Hematopoietic multipotent progenitor cell treated with erythropoietin and hydrocortisone succinate and interleukin-3 and kit ligand, for 6 days (in vitro differentiated cells): ENCODE results near the gene ZNF197.
"Not testable (repeated sequence)": the region's sequence is repeated elsewhere in the genome, so short reads cannot be mapped to it uniquely, and the experiment has no call there.

Source experiments
- DNase-seq: peaks from one replicate; pipeline ENCODE4 v3.0.0-alpha.2; 2015

The ZNF197 gene

DNA sequence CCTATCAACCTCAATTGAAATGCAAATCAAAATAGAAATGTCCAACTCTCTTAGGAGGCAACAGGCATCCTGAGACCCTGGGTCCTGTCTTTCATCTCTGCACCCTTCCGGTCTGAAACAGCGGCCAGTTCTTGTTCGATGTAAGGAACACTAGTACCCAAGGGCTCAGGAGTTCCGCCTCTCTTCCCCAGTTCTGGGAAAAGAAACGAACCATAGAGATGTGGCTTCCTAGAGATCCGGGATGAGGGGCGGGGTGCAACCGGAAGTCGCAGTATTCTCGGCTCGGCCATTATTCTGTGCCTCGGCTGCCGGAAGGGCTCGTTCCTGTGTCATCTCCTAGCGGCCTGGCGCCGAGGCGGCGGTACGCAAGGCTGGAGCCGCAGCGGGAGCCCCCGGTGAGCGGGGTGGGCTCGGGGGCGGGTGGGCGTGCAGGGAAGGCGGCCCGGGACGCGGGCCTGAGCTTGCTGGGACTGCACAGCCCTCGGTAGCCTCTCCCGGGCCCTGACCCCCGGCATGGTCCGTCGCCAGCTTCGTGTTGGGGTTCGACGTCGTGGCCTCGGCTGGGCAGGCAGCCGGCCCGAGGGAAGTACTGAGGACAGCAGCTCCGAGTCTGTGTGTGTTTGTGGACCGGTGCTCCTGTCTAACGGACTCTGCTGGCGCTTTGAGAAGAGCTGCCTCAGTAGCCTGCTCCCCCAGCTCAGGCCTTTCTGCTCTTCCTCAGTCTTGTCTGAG, at the start of gene ZNF197:
TSS of gene ZNF197 (plus strand) at position 288 of the 732 bp plus-strand sequence. CDS start 4,119 bp downstream, outside the sequence.
- peak; percentile 91 for DNase-seq

DNA sequence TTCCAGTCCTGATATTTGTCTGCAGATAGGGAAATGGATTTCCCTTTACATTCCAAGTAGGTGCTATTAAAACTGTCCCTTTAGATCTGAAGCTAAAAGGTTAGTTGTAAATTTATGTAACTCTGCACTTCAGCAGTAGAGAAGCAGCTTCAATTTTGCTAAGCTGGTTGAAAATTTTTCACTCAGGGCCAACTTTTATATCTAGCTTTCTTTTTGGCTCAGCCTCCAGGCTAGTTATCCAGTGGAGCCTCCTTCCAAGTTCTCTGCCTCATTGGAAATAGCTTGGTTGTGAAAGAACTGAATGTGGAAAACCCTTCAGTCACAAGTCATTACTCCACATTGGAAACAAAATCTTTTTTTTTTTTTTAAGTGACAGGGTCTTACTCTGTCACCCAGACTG, 48.2 kb upstream of the ZNF197 start:
- no peak for DNase-seq

DNA sequence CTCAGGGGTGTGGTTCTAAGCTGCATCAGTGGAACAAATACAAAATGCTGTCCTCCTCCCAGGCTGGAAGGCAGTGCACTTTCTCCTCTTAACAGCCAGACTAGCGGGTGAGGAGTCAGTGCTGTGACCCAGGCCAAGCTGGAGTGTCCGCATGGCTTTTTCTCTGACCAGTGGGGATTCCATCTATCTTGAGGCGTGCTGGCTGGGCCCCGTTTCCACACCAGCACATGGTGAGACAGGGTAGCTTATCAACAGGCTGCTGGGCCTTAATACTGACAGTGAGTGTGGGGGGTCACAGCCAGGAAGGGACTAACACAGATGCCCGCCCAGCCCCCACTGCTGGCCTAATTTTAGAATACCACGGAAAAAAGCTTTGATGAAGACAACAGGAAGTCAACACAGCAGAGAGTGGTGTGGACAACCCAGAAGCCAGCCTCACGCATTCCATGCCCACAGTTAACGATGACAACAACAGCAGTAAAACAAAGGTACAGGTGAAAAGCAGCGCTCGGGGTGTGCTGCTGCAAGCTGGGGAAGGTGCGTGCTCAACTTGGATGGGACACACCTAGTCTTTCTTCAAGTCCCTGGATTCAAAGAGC, 47.4 kb upstream of the ZNF197 start:
- not testable (repeated sequence) for DNase-seq

DNA sequence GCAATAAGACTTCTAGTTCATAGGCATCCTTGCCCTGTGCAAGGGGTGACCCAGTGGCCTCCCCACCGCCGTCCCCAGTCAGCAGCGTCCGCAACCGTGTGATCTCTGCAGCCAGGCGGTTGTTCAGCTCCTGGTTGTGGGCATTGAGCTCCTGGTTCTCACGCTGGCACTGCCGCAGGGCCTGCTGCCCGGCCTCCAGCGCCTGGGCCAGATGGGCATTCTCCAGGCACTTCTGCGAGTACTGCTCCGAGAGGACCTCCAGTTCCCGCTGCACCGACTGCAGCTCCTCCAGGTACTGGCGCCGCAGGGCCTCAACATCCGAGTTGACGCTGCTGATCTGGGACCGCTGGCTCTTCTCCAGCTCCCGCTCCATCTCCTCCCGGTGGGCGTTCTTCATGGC, 46.5 kb upstream of the ZNF197 start:
- not testable (repeated sequence) for DNase-seq

DNA sequence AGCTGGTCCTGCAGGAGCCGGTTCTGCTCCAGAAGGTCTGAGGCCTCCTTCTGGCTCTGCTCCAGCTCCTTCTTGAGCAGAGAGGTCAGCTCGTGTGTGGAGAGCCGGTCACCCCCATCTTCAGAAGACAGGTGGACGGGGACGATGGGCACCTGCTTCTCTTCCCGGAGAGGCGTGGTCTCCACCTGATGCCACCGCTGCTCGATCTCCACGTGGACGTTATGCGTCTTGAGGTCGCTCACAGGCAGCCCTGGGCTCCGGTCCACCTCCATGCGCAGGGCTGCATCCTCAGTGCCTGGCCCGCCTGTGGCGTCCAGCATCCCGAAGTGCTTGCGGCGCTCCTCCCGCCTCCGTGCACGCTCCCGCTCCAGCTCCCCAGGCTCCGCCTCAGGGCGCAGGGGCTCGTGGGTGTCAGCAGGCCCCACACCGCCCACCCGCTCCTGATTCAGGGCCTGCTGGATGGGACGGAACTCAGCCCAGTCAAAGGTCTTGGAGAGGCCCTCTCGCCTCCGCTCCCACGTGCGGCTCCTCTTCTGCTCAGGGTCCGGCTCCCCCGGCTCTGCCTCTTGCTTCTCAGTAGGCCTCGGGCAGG, 45.8 kb upstream of the ZNF197 start:
- not testable (repeated sequence) for DNase-seq

DNA sequence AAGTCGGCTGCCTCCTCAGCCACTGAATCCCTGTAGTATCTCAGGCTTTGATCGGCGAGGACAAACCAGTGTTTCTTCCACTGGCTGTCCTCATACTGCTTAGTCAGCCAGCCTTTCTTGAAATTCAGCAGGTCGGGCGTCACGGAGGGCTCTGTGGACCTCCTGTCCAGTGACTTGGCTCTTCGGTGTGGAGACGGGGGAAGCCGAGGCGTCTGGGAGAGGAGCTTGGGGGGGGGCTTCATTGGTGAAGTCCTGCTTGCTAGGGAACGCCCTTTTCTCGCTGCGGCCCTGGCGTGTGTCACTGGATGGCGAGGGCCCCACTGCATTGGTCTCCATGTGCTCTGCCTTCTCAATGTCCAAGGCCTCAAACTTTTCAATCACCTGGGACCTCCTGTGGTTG, 45.1 kb upstream of the ZNF197 start:
- not testable (repeated sequence) for DNase-seq

DNA sequence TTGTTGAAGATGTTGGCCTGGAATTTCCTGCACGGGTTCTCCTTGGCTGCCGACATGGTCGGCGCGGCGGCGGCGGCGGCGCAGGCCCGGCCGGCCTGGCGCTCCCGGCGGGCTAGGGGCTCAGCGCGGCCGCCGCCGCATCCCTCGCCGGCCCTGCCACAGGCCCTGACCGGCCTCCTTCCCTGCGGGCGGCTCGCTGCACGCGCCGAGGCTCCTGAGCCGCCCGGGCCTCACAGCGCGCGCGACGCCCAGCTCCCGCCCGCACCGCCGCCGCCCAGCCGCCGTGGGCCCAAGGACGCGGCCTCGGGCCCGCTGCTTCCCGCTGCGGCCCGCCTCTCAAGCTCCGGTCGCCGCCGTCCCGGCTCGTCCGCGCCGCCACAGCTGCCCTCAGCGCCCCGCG, 43.9 kb upstream of the ZNF197 start:
- DNase-seq, result not testable (repeated sequence)

DNA sequence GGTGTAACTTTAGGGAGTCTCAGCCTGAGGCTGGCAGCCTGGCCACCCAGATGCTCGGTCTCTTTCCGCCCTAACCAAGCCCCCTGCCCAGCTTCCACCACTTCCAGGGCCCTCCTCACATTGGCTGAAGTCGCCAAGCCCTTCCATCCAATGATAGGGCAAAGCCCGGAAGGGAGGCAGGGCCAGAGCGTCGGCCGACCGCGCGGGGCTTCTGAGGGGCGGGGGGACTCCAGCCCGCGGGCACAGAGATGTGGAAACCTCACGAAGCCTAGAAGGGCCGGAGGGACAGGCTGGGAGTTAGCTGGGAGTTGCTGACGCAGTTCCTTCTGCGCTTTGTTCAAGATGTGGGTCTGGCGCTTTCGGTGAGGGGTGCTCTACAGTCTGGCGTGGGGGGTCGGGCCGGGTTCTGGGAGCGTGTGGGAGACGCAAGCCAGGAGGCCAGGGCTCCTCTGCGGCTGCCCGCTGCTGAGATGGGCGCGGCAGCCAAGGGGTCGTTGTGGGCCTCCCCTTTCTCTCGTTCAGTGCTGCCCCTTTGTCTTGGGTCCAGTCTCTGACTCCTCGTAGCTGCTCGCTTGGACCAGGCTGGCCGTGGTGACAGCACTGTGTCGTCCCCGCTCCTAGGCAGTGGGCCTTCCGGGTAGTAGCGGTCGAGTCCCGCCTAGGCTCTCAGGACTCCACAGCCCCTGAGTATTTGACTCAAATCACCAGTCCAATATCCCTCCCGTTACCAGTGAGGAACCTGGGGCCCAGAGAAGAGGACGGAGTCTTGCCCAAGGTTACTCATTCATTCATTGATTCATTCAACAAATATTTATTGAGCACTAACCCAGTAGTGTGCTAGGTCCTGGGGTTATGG, 40.0 kb upstream of the ZNF197 start, which contains the start of gene ZNF660:
TSS of gene ZNF660 (plus strand) at position 319 of the 856 bp plus-strand sequence. CDS start 9,230 bp downstream, outside the sequence.
- DNase-seq, result peak; percentile 56

DNA sequence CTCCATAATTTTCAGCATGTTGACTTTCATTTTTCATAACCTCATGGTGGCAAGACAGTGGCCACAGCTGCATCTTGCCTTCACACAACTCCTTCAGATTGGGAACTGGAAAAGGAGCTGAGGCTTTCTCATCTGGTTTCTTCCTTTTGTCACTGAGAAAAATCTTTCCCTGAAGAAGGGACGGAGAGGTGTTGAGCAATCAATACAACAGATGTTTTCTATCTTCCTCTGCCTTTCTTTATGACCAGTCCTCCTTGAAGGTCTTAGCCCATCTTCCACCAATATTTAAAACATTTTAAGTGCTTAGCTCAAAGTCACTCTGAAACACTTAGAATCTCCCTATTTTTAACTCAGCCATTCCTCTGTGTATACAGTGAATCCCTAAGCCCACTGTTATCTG, 28.2 kb upstream of the ZNF197 start:
- no peak for DNase-seq

DNA sequence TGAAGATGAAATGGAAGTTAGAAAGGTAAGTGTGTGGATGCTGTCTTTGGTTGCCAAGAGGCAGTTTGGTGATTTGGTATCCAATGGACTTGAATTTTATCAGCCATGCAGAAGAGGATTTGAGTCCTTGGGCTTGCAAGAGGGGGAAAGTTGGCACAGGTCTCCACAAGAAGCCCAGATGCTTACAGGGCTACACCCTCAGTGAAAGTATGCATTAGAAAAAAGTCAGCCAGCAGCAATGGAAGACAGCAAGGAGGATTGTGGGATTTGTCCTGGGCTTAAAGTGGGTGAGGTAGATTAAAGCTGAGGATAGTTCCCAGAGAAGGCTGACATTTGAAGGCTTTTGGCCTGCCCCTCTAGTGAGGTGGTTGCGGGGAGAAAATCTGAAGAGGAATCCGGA, 23.1 kb upstream of the ZNF197 start:
- DNase-seq, result no peak

DNA sequence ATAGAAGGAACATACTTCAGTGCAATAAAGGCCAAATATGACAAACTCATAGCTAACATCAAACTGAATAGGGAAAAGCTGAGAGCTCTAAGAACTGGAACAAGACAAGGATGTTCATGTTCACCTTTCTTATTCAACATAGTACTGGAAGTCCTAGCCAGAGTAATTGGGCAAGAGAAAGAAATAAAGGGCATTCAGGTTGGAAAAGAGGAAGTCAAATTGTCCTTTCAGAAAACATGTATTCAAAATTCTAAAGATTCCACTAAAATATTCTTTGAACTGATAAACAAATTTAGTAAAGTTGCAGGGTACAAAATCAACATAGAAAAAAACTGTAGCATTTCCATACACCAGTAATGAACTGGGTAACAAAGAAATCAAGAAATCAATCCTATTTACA, 12.2 kb upstream of the ZNF197 start:
- DNase-seq, result no peak

DNA sequence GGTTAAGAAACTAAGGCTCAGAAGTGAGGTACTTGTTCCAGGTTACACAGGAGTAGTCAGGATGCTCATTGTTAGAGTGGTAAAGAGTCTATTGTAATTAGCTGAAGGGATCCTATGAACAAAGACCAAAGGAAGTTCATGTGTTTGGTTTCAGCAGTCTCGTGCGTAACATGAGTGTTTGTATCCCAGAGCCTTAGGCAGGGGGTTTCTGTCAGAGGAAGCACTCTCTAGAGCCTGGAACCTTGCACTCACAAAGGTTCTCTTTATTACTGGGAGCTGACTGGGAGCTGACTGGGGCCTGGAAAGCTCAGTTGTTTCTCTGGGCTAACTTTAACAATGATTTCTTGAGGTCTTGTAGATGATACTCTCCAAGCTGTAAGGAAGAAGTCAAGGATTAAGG, 3.9 kb downstream of the ZNF197 start:
- DNase-seq, result no peak

DNA sequence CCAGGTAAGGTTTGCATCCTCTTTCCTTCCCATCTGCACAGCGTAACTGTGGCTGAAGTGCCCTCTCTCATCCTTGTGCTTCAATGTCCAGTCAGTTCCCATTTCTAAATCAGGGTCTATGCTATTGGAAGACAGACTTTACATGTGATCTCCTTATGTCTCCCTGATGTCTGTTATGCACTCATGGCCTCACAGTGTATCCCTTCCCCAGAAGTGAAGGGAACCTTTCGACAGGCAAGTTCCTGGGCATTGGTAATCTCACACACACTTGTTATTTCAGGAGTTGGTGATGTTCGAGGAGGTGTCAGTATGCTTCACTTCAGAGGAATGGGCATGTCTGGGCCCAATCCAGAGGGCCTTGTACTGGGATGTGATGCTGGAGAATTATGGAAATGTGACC, 7.4 kb downstream of the ZNF197 start:
- DNase-seq, result no peak

DNA sequence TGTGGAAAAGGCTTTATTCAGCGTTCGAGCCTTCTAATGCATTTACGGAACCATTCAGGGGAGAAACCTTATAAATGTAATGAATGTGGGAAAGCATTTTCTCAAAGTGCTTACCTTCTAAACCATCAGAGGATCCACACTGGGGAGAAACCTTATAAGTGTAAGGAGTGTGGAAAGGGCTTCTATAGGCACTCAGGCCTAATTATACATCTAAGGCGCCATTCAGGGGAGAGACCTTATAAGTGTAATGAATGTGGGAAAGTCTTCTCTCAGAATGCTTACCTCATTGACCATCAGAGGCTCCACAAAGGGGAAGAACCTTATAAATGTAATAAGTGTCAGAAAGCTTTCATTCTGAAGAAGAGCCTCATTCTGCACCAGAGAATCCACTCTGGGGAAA, 17.5 kb downstream of the ZNF197 start:
- no peak for DNase-seq

DNA sequence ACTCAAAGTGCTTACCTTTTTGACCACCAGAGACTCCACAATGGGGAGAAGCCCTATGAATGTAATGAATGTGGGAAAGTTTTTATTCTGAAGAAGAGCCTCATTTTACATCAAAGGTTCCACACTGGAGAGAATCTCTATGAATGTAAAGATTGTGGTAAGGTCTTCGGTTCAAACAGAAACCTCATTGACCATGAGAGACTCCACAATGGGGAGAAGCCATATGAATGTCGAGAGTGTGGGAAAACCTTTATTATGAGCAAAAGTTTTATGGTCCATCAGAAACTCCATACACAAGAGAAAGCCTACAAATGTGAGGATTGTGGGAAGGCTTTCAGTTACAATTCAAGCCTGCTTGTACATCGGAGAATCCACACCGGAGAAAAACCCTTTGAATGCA, 18.2 kb downstream of the ZNF197 start:
- DNase-seq, result no peak

DNA sequence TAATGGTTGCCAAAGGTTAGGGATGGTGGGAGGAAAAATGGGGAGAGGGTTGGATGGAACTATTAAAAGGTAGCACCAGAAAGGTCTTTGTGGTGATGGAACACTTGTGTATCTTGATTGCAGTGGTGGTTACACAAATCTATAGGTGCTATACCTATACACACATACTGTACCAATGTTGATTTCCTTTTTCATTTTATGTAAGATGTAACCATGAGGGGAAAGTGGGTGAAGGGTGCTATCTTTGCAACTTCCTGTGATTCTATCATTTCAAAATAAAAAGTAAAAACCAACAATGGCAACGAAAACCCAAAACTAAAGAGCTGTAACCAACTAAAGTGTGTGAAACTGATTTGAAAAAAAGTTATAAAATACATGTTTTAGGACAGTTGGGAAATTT, 22.9 kb downstream of the ZNF197 start:
- no peak for DNase-seq

DNA sequence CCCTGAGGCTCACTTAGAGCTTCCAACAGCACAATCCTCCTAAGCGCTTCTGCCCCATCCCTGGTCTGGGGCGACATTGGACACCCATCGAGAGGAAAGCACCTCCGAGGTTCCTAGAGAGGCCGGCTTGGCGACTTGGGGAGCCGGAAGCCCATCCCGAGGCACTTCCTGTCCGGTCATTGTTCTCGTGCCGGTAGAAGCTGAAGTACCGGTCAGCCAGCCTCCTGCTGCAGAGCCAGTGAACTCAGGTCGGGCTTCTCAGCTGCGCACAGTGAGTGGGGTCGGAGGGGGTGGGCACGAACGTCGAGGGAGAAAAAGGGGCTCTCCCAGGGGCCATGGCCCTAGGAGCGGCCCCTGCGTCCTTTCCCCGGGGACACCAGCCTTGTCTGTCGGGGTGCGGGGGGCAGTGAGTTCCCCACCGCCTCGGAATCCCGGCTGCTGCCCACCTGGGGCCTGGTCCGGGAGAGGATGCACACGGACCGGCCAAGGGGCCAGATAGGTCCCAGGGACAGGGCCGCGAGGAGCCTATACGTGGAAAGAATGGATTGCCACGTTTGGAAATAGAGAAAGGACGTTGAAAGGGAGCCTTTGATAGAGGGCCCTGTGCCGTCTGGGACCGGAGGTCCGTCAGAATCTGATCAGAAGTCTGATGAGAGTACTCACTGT, 23.9 kb downstream of the ZNF197 start, which contains the start of gene ZNF35:
TSS of gene ZNF35 (plus strand) at position 169 of the 666 bp plus-strand sequence. CDS start 2,336 bp downstream, outside the sequence.
- peak; percentile 93 for DNase-seq

DNA sequence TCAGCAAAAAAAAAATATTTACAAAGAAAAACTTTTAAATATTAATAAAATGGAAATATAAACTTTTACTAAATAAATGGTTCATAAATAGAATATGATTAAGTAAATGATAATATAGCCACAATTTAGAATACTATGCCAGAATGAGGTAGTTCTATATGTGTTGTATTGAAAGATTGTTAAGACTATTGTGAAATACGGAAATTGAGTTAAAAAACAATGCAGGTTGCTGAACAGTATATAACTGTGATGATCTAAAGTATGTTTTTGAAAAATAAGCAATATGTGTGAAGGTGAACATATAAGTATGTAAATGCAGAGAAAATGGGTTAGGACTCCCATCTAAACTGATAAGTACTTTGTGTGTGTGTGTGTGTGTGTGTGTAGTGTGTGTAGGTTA, 24.9 kb downstream of the ZNF197 start:
- no peak for DNase-seq

DNA sequence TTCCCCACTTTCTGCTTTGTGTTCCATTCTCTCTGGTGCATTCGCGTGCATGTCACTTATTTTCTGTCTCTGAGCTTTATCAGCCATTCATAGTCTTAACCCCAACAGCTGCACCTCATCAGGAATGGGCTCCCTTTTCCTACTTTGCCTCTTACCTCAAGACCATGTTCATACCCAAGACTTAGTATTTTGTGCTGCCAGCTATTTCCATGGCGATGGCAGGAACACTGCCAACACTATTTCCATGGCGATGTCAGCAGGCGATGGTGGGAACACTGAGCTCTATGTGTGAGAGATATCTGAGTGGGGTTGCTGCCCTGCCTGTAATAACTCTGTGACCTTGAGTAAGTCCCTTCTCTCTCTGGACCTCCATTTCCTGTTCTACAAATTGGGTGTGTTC, 29.2 kb downstream of the ZNF197 start:
- DNase-seq, result no peak

DNA sequence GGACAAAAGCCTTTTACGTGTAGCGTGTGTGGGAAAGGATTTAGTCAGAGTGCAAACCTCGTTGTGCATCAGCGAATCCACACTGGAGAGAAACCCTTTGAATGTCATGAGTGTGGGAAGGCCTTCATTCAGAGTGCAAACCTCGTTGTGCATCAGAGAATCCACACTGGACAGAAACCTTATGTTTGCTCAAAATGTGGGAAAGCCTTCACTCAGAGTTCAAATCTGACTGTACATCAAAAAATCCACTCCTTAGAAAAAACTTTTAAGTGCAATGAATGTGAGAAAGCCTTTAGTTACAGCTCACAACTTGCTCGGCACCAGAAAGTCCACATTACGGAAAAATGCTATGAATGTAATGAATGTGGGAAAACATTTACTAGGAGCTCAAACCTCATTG, 34.2 kb downstream of the ZNF197 start:
- DNase-seq, result no peak

DNA sequence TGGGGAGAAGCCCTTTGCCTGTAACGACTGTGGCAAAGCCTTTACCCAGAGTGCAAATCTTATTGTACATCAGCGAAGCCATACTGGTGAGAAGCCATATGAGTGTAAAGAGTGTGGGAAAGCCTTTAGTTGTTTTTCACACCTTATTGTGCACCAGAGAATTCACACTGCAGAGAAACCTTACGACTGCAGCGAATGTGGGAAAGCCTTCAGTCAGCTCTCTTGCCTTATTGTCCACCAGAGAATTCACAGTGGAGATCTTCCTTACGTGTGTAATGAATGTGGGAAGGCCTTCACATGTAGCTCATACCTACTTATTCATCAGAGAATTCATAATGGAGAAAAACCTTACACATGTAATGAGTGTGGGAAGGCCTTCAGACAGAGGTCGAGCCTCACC, 34.6 kb downstream of the ZNF197 start:
- DNase-seq, result no peak

DNA sequence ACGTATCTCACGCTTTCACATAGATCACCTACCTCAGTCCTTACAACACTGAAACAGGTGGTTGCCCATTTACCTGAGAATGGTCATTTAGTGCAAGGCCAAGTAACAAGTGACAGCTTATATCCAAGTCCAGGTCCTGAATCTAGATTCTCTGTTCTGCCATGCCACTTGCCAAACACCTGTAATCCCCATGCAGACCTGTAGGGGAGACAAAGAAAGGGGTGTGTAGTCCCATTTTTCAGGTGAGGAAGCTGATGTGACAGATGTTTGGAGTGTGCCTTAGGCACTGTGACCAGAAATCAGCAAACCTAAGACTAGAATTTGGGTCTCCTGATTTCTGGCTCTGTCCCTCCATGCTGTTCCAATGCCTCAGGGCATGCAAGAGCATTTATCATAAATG, 36.4 kb downstream of the ZNF197 start:
- DNase-seq, result no peak

DNA sequence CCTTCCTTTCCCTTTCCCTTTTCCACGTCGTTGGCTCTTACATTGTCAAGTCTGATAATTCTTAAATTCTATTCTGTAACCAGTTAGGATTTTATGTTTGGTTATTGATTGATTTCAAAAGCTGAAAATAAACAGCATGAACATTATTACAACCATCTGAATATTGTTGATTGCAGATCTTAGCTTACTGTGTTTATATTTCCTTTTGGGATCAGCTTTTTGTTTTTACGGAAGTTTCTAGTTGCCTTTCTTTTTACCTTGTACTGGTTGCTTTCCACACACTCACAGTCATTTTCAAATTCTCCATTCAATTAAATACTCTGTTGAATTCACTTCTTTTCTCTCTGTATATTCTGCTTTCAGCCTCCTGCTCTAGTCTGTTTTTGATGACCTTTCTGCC, 40.3 kb downstream of the ZNF197 start:
- no peak for DNase-seq
